ENCODE data around the gene IFT74. TPM values are rescaled to one million over a fixed set of nuclear protein-coding genes. Genes with fewer than 3 reads are reported as not detected.

The IFT74 gene
- total and polyA plus RNA-seq, 10 donors = 7.1 to 25.6 (median 11.8) TPM

- Histone ChIP-seq H3K27ac (no peak overlapping the region), H3K27me3 (replicated peaks in 1 of 7) (no peaks in the 10 kb centered on the region), H3K9me3 (no peaks in the 10 kb centered on the region), H3K36me3 (peaks cover 0 to 27% (median 4%) of the 10 kb centered on the region in 6 donors), H3K4me1 (no peaks in the 10 kb centered on the region), H3K4me3 (no peak overlapping the region)
- WGBS, 5 donors = 88 to 94% (median 89%) methylated on average over 18 of the region's 18 CpGs
- no peak for DNase-seq
- peak in 8 of 11 experiments; percentile 21 to 51 (median 44) for TF ChIP-seq CTCF (IDR thresholded peaks at IDR 0.05 in 8 of 11, conservative IDR thresholded peaks at IDR 0.05 in 3 of 11)
- TF ChIP-seq POLR2A (IDR thresholded peaks at IDR 0.05) = no peak
- TF ChIP-seq POLR2AphosphoS5 (IDR thresholded peaks at IDR 0.05) = no peak
- intact Hi-C loops (cut with DNase I; ENCODE audit: low total_unique reads) = loop anchor here (5.0 kb wide), 1 partner anchor 234 kb away; no protein-coding TSS in a partner anchor
Observed at GRCh38 chr9:26975728-26976707, 19.8 kb downstream of the IFT74 start.

- Histone ChIP-seq H3K4me3 (no peak overlapping the region), H3K27me3 (replicated peaks in 1 of 7) (no peaks in the 10 kb centered on the region), H3K27ac (no peak overlapping the region), H3K4me1 (no peaks in the 10 kb centered on the region), H3K9me3 (no peaks in the 10 kb centered on the region), H3K36me3 (peaks cover 0 to 85% (median 20%) of the 10 kb centered on the region in 6 donors)
- WGBS, 5 donors = 32 to 56% (median 44%) methylated on average over 1 of the region's 1 CpG
- intact Hi-C loops (cut with DNase I; ENCODE audit: low total_unique reads) = no loop called here
- TF ChIP-seq POLR2AphosphoS5 (IDR thresholded peaks at IDR 0.05) (no peak), CTCF (IDR thresholded peaks at IDR 0.05 in 8 of 11, conservative IDR thresholded peaks at IDR 0.05 in 3 of 11) (no peak), POLR2A (IDR thresholded peaks at IDR 0.05) (no peak)
- DNase-seq = no peak
Observed at GRCh38 chr9:26983340-26983739, 27.1 kb downstream of the IFT74 start.

- WGBS, 5 donors = 89 to 95% (median 93%) methylated on average over 2 of the region's 2 CpGs
- TF ChIP-seq POLR2A (IDR thresholded peaks at IDR 0.05) (no peak), POLR2AphosphoS5 (IDR thresholded peaks at IDR 0.05) (no peak), CTCF (IDR thresholded peaks at IDR 0.05 in 8 of 11, conservative IDR thresholded peaks at IDR 0.05 in 3 of 11) (no peak)
- DNase-seq = no peak
- Histone ChIP-seq H3K27me3 (replicated peaks in 1 of 7) (no peaks in the 10 kb centered on the region), H3K9me3 (no peaks in the 10 kb centered on the region), H3K36me3 (peaks cover 0 to 26% (median 2%) of the 10 kb centered on the region in 6 donors), H3K4me1 (no peaks in the 10 kb centered on the region), H3K27ac (no peak overlapping the region), H3K4me3 (no peak overlapping the region)
- intact Hi-C loops (cut with DNase I; ENCODE audit: low total_unique reads) = no loop called here
Observed at GRCh38 chr9:26995810-26996209, 39.6 kb downstream of the IFT74 start.

- intact Hi-C loops (cut with DNase I; ENCODE audit: low total_unique reads) = no loop called here
- H3K4me3 ChIP-seq = no peak overlapping the region
- H3K27ac ChIP-seq = no peak overlapping the region
- H3K27me3 ChIP-seq (replicated peaks in 1 of 7) = no peaks in the 10 kb centered on the region
- H3K4me1 ChIP-seq = no peaks in the 10 kb centered on the region
- WGBS, 5 donors = 86 to 98% (median 95%) methylated on average over 3 of the region's 3 CpGs
- no peak for DNase-seq
- peaks cover 0 to 5% (median 0%) of the 10 kb centered on the region in 6 donors for H3K36me3 ChIP-seq
- TF ChIP-seq POLR2AphosphoS5 (IDR thresholded peaks at IDR 0.05) = no peak
- TF ChIP-seq POLR2A (IDR thresholded peaks at IDR 0.05) = no peak
- no peak for TF ChIP-seq CTCF (IDR thresholded peaks at IDR 0.05 in 8 of 11, conservative IDR thresholded peaks at IDR 0.05 in 3 of 11)
- no peaks in the 10 kb centered on the region for H3K9me3 ChIP-seq
Observed at GRCh38 chr9:27003426-27004077, 47.3 kb downstream of the IFT74 start.

Measured in spleen (tissue), 11 donors.